Fibroblast of lung (primary cell): Measurements from ENCODE around the gene HCN2. TPM values are rescaled to one million over a fixed set of nuclear protein-coding genes. Genes with fewer than 3 reads are reported as not detected.
A peak's percentile ranks its signal among the peaks of the same experiment; 100 is the strongest.

Experiments
- DNase-seq, 2 donors: peaks; one replicate each; pipeline versions ENCODE4 v3.0.0 to v3.0.0-alpha.2; 2010; ENCODE audit warnings: low read depth in 2 of 2
- H2AFZ ChIP-seq: 2 replicates; pipeline ENCODE4 v1.5.1; 2012; ENCODE audit warnings: low read length, control low read depth, inconsistent platforms
- H3K27ac ChIP-seq: 2 replicates; pipeline ENCODE4 v1.5.1; 2011; ENCODE audit warnings: low read length, control low read depth; ENCODE audit not compliant: insufficient read depth
- H3K27me3 ChIP-seq: 2 replicates; pipeline ENCODE4 v1.5.1; 2011; ENCODE audit warnings: mild to moderate bottlenecking, low read length; ENCODE audit not compliant: control insufficient read depth, insufficient read depth
- H3K36me3 ChIP-seq: 2 replicates; pipeline ENCODE4 v1.5.1; 2011; ENCODE audit warnings: low read length; ENCODE audit not compliant: control insufficient read depth, insufficient read depth
- H3K4me1 ChIP-seq: 2 replicates; pipeline ENCODE4 v1.5.1; 2011; ENCODE audit warnings: low read length; ENCODE audit not compliant: control insufficient read depth, insufficient read depth; ENCODE audit errors: extremely low read depth
- H3K4me2 ChIP-seq: 2 replicates; pipeline ENCODE4 v1.5.1; 2011; ENCODE audit warnings: low read length, control low read depth; ENCODE audit not compliant: insufficient read depth; ENCODE audit errors: extremely low read depth
- H3K4me3 ChIP-seq, 4 experiments: fragments of 200-600 bp in 1 of 4; sonication (generic) in 1 of 4; replicated peaks in 1 of 4; 2 replicates each; pipeline ENCODE4 v1.5.1; 2011 to 2016; ENCODE audit warnings: low read length in 4 of 4, low read depth in 3 of 4, mild to moderate bottlenecking in 3 of 4, control low read depth in 2 of 4, inconsistent platforms in 1 of 4, mixed read lengths in 1 of 4; ENCODE audit not compliant: insufficient read depth in 1 of 4; ENCODE audit errors: control extremely low read depth in 1 of 4
- H3K79me2 ChIP-seq: 2 replicates; pipeline ENCODE4 v1.5.1; 2012; ENCODE audit warnings: mild to moderate bottlenecking, low read length, inconsistent platforms; ENCODE audit not compliant: control insufficient read depth, insufficient read depth
- H3K9ac ChIP-seq: 2 replicates; pipeline ENCODE4 v1.5.1; 2011; ENCODE audit warnings: mild to moderate bottlenecking, low read length, control low read depth; ENCODE audit not compliant: insufficient read depth
- H3K9me3 ChIP-seq: 2 replicates; pipeline ENCODE4 v1.5.1; 2012; ENCODE audit warnings: low read depth, low read length; ENCODE audit not compliant: control insufficient read depth, insufficient read depth
- H4K20me1 ChIP-seq: 2 replicates; pipeline ENCODE4 v1.5.1; 2011; ENCODE audit warnings: low read length; ENCODE audit not compliant: control insufficient read depth, insufficient read depth; ENCODE audit errors: extremely low read depth
- CTCF ChIP-seq, 2 donors: IDR thresholded peaks in 1 of 2; conservative IDR thresholded peaks in 1 of 2; 1 replicate in 1 of 2; 2 replicates in 1 of 2; pipeline ENCODE4 v1.5.1; 2011 to 2012; ENCODE audit warnings: low read length in 2 of 2, control low read depth in 1 of 2, inconsistent platforms in 1 of 2, low read depth in 1 of 2, mild to moderate bottlenecking in 1 of 2
- EZH2 ChIP-seq: IDR thresholded peaks from 2 replicates; pipeline ENCODE4 v1.5.1; 2012; ENCODE audit warnings: low read length, control low read depth, mild to moderate bottlenecking; ENCODE audit errors: missing control alignments
- polyA plus RNA-seq, 2 donors: library from polyadenylated mRNA; depleted of rRNA in 1 of 2; stranded (reverse) in 1 of 2; unstranded in 1 of 2; fragments of >200 nt; gene quantifications; 2 replicates each; pipeline ENCODE4 v1.2.1, GENCODE V29; 2011 to 2012; ENCODE audit warnings: missing spikeins in 1 of 2
- total RNA-seq: library from RNA; depleted of rRNA; stranded (reverse); fragments of >200 nt; gene quantifications from 2 replicates; pipeline ENCODE4 v1.2.1, GENCODE V29; 2014

The HCN2 gene
- total and polyA plus RNA-seq, 2 donors (not counting 1 experiment from before 2014, with no cell fraction given) = 0.49 to 0.50 TPM

GRCh38 chr19:588093-588740 lies 1.5 kb upstream of the HCN2 start:
- TF ChIP-seq CTCF (conservative IDR thresholded peaks at IDR 0.05 in 1 of 2, IDR thresholded peaks at IDR 0.05 in 1 of 2; ENCODE audit: low read depth in 1 of 2, low read length in 2 of 2) = peak; percentile 46 to 73
- TF ChIP-seq EZH2 = no peak
- peaks cover 6% of the 10 kb centered on the region for H3K27me3 ChIP-seq
- H3K9me3 ChIP-seq = no peaks in the 10 kb centered on the region
- H3K4me3 ChIP-seq = no peak overlapping the region
- no peaks in the 10 kb centered on the region for H3K79me2 ChIP-seq
- no peaks in the 10 kb centered on the region for H4K20me1 ChIP-seq
- H3K4me1 ChIP-seq = no peaks in the 10 kb centered on the region
- peak; percentile 61 to 77 for DNase-seq
- no peak overlapping the region for H2AFZ ChIP-seq
- H3K9ac ChIP-seq = no peak overlapping the region
- H3K36me3 ChIP-seq = no peaks in the 10 kb centered on the region
- H3K27ac ChIP-seq = no peak overlapping the region
- H3K4me2 ChIP-seq = no peak overlapping the region

- no peaks in the 10 kb centered on the region for H3K4me1 ChIP-seq
- H3K4me2 ChIP-seq = no peak overlapping the region
- H3K4me3 ChIP-seq = peak overlapping the region in 1 of 4 experiments; percentile 25
- no peaks in the 10 kb centered on the region for H3K36me3 ChIP-seq
- H3K79me2 ChIP-seq = no peaks in the 10 kb centered on the region
- H2AFZ ChIP-seq = no peak overlapping the region
- H3K9ac ChIP-seq = no peak overlapping the region
- TF ChIP-seq EZH2 = peak; percentile 43
- no peak for TF ChIP-seq CTCF (conservative IDR thresholded peaks at IDR 0.05 in 1 of 2, IDR thresholded peaks at IDR 0.05 in 1 of 2; ENCODE audit: low read depth in 1 of 2, low read length in 2 of 2)
- no peaks in the 10 kb centered on the region for H3K9me3 ChIP-seq
- no peak for DNase-seq
- no peak overlapping the region for H3K27ac ChIP-seq
- peaks cover 6% of the 10 kb centered on the region for H3K27me3 ChIP-seq
- H4K20me1 ChIP-seq = no peaks in the 10 kb centered on the region
Measured at GRCh38 chr19:588741-589692, 664 bp upstream of the HCN2 start.

- TF ChIP-seq CTCF (conservative IDR thresholded peaks at IDR 0.05 in 1 of 2, IDR thresholded peaks at IDR 0.05 in 1 of 2; ENCODE audit: low read depth in 1 of 2, low read length in 2 of 2) = no peak
- TF ChIP-seq EZH2 = peak; percentile 78
- Histone ChIP-seq H3K9ac (no peak overlapping the region), H3K36me3 (no peaks in the 10 kb centered on the region), H3K27me3 (peaks cover 6% of the 10 kb centered on the region), H4K20me1 (no peaks in the 10 kb centered on the region), H3K79me2 (no peaks in the 10 kb centered on the region), H2AFZ (no peak overlapping the region), H3K9me3 (no peaks in the 10 kb centered on the region), H3K27ac (no peak overlapping the region), H3K4me2 (no peak overlapping the region), H3K4me3 (no peak overlapping the region), H3K4me1 (no peaks in the 10 kb centered on the region)
- peak; percentile 30 to 45 for DNase-seq
Measured at GRCh38 chr19:590396-590745, 690 bp downstream of the HCN2 start.
